ENCODE results near the gene LPAR3.

GRCh38 chr1:84861516-84861915 is 31.5 kb downstream of the LPAR3 start:
- TF ChIP-seq POLR2AphosphoS5 (IDR thresholded peaks at IDR 0.05; ENCODE audit: insufficient read depth in 1 of 2, low read depth in 1 of 2) = no peak
- no peak for TF ChIP-seq CTCF (IDR thresholded peaks at IDR 0.05)
